ENCODE measurements around the gene SCPEP1.

The SCPEP1 gene

DNA sequence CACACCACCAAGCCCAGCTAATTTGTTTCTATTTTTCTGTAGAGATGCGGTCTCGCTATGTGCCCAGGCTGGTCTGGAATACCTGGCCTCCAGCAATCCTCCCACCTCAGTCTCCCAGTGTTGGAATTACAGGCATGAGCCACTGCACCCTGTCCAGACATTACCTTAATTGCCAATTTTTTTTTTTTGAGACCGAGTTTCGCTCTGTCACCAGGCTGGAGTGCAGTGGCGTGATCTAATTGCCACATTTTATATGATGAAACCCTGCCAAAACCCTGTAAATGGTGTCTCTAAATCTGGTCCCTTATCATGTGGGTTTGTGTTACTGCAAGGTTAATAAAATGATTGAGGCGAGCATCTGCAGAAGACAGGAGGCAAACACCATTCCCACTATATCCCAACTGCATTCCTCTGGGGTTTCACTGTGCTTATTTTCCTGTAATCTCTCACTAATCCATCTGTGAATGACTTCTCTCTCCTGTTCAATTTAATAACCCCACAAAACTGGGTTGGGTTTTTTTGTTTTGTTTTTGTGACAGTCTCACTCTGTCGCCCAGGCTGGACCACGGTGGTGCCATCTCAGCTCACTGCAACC, 44.7 kb upstream of the SCPEP1 start:
- Histone ChIP-seq H3K9ac (no peak overlapping the region), H2AFZ (no peak overlapping the region), H3K79me2 (no peaks in the 10 kb centered on the region), H3K27me3 (ENCODE audit: control insufficient read depth, insufficient read depth, low read length) (no peaks in the 10 kb centered on the region), H3K4me2 (ENCODE audit: low read length) (no peak overlapping the region), H3K36me3 (ENCODE audit: control insufficient read depth, insufficient read depth, low read length) (no peaks in the 10 kb centered on the region), H3K4me1 (peaks cover 7% of the 10 kb centered on the region), H3K27ac (no peak overlapping the region), H3K9me3 (ENCODE audit: control insufficient read depth, low read length) (no peaks in the 10 kb centered on the region), H3K4me3 (ENCODE audit: low read depth, low read length) (no peak overlapping the region)
- TF ChIP-seq CTCF (IDR thresholded peaks at IDR 0.05): no peak

- Histone ChIP-seq H3K36me3 (ENCODE audit: control insufficient read depth, insufficient read depth, low read length) (no peaks in the 10 kb centered on the region), H3K27ac (no peak overlapping the region), H3K79me2 (no peaks in the 10 kb centered on the region), H3K4me3 (ENCODE audit: low read depth, low read length) (no peak overlapping the region), H2AFZ (no peak overlapping the region), H3K4me1 (peaks cover 7% of the 10 kb centered on the region), H3K27me3 (ENCODE audit: control insufficient read depth, insufficient read depth, low read length) (no peaks in the 10 kb centered on the region), H3K9ac (no peak overlapping the region), H3K4me2 (ENCODE audit: low read length) (no peak overlapping the region), H3K9me3 (ENCODE audit: control insufficient read depth, low read length) (no peaks in the 10 kb centered on the region)
- no peak for TF ChIP-seq CTCF (IDR thresholded peaks at IDR 0.05)
Measured at GRCh38 chr17:56933868-56934267, 44.1 kb upstream of the SCPEP1 start.

DNA sequence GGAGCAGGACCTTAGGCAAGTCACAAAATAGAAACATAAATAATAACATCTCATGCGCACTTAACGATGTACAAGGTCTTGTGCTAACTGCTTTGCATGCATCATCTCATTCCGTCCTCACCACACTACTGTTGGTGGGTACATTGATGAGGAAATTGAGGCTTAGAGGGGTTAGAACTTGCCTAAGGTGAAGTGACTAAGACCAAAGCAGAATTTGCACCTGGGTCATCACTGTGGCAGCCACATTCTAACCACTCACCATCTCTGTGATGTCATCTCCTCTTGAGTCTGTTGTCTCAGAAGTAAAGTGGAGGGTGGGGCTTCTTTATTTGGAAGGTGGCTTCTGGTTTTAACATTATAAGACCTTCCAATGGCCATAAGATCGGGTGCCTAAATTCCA, 43.7 kb upstream of the SCPEP1 start:
- Histone ChIP-seq H3K4me1 (peaks cover 7% of the 10 kb centered on the region), H3K9me3 (ENCODE audit: control insufficient read depth, low read length) (no peaks in the 10 kb centered on the region), H3K4me3 (ENCODE audit: low read depth, low read length) (no peak overlapping the region), H3K27me3 (ENCODE audit: control insufficient read depth, insufficient read depth, low read length) (no peaks in the 10 kb centered on the region), H3K36me3 (ENCODE audit: control insufficient read depth, insufficient read depth, low read length) (no peaks in the 10 kb centered on the region), H3K4me2 (ENCODE audit: low read length) (no peak overlapping the region), H3K79me2 (no peaks in the 10 kb centered on the region), H3K9ac (no peak overlapping the region), H3K27ac (no peak overlapping the region), H2AFZ (no peak overlapping the region)
- TF ChIP-seq CTCF (IDR thresholded peaks at IDR 0.05): no peak

GRCh38 chr17:56935461-56935860, 42.5 kb upstream of the SCPEP1 start:
- no peak overlapping the region for H3K4me2 ChIP-seq (ENCODE audit: low read length)
- no peak for TF ChIP-seq CTCF (IDR thresholded peaks at IDR 0.05)
- H3K79me2 ChIP-seq: no peaks in the 10 kb centered on the region
- H3K4me3 ChIP-seq (ENCODE audit: low read depth, low read length): no peak overlapping the region
- peaks cover 7% of the 10 kb centered on the region for H3K4me1 ChIP-seq
- H3K27ac ChIP-seq: no peak overlapping the region
- H3K27me3 ChIP-seq (ENCODE audit: control insufficient read depth, insufficient read depth, low read length): no peaks in the 10 kb centered on the region
- no peak overlapping the region for H3K9ac ChIP-seq
- H2AFZ ChIP-seq: no peak overlapping the region
- no peaks in the 10 kb centered on the region for H3K36me3 ChIP-seq (ENCODE audit: control insufficient read depth, insufficient read depth, low read length)
- no peaks in the 10 kb centered on the region for H3K9me3 ChIP-seq (ENCODE audit: control insufficient read depth, low read length)

DNA sequence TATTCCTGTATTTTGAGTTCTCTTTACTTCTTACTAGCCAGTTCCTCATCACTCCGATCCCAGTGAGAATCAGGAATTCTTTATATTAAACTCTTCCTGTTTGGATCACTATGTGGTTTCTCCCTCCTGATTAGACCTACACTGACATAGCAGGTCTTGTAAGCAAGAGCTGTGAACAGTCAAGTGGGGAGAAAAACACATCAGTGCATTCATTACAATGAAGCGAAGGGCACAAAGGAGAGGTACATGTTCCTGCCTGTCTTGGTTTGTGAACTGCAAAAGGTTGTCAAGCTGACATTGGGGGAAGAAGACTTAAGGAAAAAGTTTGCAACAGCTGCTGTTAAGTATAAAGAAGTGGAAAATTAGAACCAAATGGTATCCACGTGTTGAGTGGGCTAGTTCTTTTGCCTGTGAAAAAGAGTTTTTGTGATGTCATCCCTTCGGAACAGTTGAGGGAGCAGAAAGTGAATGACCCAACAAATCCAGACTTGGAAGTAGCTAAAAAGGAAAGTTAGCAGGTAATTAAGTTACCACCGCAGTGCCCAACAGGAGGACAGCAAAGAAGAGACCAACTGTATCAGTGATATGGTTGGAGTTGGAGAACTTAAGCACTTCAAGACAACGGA, 41.1 kb upstream of the SCPEP1 start:
- no peaks in the 10 kb centered on the region for H3K79me2 ChIP-seq
- peaks cover 7% of the 10 kb centered on the region for H3K4me1 ChIP-seq
- no peaks in the 10 kb centered on the region for H3K9me3 ChIP-seq (ENCODE audit: control insufficient read depth, low read length)
- H3K36me3 ChIP-seq (ENCODE audit: control insufficient read depth, insufficient read depth, low read length): no peaks in the 10 kb centered on the region
- no peak overlapping the region for H3K4me3 ChIP-seq (ENCODE audit: low read depth, low read length)
- H3K9ac ChIP-seq: no peak overlapping the region
- no peak overlapping the region for H3K4me2 ChIP-seq (ENCODE audit: low read length)
- no peak overlapping the region for H2AFZ ChIP-seq
- TF ChIP-seq CTCF (IDR thresholded peaks at IDR 0.05): no peak
- H3K27me3 ChIP-seq (ENCODE audit: control insufficient read depth, insufficient read depth, low read length): no peaks in the 10 kb centered on the region
- no peak overlapping the region for H3K27ac ChIP-seq

Data from parathyroid adenoma (tissue), 2 donors.